HL-60/S4 (cell line): ENCODE measurements around the gene TRIM24.
"Not testable (repeated sequence)": the region's sequence is repeated elsewhere in the genome, so short reads cannot be mapped to it uniquely, and the experiment has no call there.

Source experiments
- in situ Hi-C: fragments of 300-500 bp; cut with MboI; formaldehyde crosslinking; loops from 2 replicates; pipeline ENCODE4 v1.14.3; 2022; ENCODE audit warnings: low sequenced_read_pairs

Gene TRIM24

DNA sequence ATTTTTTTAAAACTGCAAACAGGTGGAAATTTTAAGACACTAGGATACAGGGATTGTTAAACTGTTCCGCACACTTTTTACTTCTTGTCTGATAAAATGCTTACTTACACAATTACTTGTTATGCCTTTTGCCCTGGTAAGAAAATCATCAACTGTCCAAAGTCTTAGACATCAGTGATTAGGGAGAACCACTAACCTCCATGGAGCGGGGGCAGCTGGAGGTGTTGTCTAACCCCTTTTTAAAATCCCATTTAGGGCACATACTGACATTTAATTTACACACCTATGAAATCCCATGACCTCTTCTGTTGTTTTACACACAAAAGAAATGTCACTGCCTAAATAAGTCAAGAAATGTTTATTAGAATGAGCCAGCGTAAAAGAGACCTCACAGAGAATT is 65.7 kb downstream of the TRIM24 start:
- in situ Hi-C loops: no loop called here

DNA sequence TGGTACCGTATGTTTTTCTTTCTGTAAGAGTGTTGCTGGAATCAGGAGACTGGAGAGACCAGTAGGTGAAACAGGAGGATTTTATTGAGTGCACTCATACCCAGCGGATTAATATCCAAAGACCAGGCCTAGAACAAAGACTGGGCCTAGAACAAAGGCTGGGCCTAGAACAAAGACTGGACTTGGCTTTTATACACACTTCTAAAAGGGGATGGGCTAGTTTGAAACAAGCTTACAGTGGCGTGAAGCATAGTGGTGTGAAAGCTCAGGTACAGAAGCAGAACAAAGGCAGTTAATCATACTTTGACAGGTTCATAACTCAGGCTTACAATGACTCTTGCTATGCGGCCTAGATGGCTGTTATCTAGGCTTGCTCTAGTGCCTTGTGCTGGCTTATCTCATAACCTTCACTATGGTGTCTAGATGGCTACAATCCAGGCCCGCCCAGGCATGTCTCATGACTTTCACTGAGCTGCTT is 67.7 kb downstream of the TRIM24 start:
- in situ Hi-C loops: no loop called here

DNA sequence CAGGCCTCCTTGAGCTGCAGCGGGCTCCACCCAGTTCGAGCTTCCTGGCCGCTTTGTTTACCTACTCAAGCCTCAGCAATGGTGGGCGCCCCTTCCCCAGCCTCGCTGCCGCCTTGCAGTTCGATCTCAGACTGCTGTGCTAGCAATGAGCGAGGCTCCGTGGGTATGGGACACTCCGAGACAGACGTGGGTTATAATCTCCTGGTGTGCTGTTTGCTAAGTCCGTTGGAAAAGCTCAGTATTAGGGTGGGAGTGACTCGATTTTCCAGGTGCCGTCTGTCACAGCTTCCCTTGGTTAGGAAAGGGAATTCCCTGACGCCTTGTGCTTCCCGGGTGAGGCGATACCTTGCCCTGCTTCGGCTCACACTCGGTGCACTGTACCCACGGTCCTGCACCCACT is 76.8 kb downstream of the TRIM24 start:
- in situ Hi-C loops: not testable (repeated sequence)

DNA sequence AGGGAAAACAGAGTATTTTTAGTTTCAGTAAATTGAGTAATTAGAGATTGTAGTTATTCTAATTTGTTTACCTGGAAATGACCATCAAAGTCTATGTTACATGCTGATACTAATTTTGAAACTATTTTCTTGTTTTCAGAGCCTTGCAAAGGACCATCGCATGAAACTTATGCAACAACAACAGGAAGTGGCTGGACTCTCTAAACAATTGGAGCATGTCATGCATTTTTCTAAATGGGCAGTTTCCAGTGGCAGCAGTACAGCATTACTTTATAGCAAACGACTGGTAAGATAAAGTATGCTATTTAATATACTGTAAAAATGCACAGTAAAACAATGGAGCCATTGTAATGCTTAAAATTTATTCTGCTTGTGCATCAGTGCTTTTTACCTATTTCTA is 78.5 kb downstream of the TRIM24 start:
- in situ Hi-C loops: no loop called here

DNA sequence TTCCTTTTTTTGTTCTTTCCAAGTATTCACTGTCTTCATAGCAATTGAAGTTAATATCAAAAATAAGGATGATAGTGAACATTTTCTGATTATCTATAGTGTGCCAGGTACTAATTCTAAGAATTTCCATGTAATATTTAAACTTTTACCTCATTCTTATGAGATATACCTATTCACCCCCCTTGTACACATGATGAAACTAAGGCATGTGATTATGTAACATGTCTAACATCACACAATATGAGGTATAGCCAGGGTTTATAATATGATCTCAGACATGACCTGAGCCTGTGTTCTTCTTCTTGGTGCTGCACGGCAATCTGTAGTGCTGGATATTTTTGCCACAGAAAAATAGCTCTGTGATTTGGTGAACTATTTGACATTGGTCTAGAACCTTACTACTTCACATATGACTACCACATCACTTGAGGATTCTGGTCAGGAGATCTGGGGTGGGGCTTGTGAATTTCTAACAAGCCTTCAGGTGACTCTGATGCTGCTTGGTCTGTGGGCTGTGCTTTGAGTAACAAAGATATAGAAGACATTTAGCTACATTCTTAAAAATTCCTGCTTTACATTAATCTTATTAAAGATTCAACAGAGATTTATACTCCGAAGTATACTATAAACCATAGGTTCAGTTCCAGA is 79.1 kb downstream of the TRIM24 start:
- in situ Hi-C loops: no loop called here

DNA sequence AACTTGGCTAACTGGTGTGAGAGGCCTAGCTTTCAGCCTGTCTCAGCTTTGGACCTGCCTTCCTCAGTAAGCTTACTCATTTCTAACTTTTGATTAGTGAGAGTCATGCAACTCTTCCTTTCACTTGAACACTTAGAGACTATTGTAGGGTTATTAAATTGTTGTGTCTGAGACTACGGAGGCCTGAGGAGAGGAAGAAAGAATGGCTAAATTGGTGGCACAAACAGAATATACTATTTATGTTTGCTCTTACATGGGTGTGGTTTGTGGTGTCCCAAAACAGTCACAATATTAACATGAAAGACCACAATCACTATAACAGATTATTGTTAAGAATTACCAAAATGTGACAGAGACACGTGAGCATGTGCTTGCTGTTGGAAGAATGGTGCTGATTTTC is 82.1 kb downstream of the TRIM24 start:
- in situ Hi-C loops: no loop called here

DNA sequence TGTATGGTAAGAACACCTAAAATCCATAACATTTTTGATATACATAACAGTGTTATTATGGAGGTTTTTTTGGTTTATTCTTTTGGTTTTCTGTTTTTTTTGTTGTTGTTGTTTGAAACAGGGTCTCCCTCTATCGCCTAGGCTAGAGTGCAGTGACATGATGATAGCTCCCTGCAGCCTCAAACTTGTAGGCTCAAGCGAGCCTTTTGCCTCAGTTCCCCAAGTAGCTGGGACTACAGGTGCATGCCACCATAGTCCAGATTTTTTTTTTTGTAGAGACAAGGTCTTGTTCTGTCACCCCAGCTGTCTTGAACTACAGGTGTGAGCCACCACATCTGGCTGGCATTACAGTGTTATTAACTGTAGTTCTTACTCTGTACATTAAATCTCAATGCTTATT is 83.7 kb downstream of the TRIM24 start:
- in situ Hi-C loops: no loop called here

DNA sequence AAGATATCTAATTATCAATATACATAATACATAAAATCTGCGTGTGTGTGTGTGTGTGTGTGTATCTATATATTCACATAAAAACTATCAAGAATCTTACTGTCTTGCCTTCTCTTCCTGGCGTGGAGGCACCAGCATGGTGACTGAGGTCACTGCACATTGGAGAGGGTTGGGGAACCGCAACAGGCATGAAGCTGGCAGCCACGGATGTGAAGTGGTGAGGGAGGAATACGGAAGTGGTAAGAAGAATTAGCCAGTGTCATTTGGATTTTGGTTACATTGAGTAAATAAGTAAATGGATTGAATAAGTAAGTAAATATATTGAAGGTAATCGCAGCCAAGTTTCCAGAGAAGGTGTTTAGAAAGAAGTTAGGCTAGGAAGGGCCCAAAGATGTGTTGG is 85.1 kb downstream of the TRIM24 start:
- in situ Hi-C loops: no loop called here

DNA sequence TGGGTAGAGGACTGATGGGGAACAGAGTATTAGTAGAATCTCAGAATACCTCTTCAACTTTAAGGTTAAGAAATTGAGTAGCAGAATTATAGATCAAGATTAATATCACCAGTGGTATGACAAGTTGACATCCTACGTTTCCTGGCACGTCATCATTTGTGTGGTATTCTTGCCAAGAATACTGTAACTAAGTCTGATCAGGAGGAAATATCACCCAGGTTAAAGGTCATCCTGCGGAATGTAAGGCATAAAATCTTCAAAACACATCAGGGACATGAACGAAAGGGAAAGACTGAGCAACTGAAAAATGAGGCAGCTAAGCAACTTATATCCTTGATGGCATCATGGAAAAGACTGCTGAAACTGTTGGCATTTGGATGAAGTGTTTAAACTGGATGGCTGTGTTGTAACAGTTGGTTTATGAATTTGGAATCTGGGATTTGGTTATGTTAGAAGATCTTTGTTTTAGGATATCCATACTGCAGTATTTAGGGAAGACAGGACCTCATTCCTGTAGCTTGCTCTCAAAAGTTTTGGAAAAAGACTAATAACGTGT is 86.1 kb downstream of the TRIM24 start:
- in situ Hi-C loops: no loop called here

DNA sequence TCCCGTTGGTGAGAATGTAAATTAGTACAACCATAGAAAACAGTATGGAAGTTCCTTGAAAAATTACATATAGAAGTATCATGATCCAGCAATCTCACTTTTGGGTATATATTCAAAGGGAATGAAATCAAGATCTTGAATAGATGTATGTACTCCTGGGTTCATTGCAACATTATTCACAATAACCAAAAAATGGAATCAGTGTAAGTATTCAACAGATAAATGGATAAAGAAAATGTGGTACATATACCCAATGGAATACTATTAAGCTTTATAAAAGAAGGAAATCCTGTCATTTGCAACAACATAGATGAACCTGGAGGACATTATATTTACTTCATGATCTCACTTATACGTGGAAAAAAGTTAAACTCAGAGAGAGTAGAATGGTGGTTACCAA is 86.8 kb downstream of the TRIM24 start:
- in situ Hi-C loops: no loop called here

DNA sequence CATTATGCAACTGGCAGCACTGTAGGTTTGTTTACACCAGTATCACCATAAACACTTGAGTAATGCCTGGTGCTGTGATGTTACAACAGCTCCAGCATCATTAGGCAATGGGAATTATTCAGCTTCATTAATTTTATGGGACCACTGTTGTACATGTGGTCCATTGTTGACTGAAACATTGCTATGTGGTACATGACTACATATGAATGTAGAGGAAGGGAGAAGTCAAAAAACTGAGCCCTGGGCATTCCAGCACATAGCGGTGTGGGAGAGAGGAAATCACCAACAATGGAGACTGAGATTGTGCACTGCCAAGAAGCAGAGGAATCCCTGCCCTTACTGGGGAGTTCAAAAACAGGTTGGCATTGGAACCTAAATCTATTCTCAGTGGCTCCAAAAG is 89.0 kb downstream of the TRIM24 start:
- in situ Hi-C loops: no loop called here

DNA sequence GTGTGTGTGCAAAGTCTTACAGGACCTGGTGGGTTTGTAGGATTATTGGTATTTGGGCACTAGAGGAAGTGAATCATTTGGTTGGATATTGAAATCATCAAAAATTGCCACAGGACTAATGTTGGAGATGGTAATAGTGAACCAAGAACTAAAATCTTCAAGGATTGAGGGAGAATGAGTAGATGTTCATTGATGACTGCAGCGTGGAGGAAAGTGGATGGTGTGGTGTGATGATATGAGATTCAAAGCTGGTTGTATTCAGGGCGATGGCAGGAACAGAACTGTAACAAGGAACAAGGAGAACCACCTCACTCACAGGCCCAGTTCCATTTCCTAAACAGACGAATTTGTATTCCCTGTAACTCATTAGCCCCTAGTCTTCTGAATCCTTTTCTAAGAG is 90.3 kb downstream of the TRIM24 start:
- in situ Hi-C loops: no loop called here

DNA sequence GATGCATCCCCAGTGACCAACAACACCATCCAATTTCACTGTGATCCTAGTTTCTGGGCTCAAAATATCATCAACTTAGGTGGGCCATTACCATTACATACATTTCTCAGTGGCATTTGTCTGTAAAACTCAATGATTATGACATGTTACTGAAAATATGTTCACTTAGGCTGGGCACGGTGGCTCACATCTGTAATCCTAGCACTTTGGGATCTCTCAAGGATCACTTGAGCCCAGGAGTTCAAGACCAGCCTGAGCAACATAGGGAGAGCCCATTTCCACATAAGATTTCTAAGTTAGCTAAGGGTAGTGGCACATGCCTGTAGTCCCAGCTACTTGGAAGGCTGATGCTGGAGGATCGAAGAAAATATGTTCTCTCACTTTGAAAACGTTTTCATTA is 91.0 kb downstream of the TRIM24 start:
- in situ Hi-C loops: no loop called here

DNA sequence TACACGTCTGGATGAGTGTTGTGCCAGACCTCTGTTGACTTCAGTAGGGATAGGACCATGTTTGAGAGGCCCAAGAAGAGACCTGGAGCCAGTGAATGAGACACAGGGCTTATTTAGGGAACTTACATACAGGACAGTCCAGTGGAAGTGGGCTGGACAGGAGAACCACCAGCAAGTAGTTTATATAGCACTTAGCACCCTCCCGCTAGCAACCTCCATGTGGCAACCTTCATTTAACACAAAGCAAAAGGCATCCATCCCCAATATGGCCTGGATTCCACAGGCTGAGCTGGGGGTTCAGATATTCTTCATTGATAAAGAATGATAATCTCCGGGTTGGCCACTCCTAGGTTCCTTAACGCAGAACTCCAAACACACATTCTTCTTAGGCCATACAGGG is 93.7 kb downstream of the TRIM24 start:
- in situ Hi-C loops: no loop called here

DNA sequence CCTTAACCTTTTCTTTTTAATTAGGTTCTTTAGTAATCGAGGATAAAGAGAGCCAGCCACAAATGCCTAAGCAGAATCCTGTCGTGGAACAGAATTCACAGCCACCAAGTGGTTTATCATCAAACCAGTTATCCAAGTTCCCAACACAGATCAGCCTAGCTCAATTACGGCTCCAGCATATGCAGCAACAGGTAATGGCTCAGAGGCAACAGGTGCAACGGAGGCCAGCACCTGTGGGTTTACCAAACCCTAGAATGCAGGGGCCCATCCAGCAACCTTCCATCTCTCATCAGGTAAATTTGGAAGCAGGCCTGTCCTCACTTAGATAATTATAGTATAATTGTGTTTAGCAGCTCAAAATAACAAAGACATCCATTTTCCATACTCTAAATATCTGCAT is 94.6 kb downstream of the TRIM24 start:
- in situ Hi-C loops: no loop called here

DNA sequence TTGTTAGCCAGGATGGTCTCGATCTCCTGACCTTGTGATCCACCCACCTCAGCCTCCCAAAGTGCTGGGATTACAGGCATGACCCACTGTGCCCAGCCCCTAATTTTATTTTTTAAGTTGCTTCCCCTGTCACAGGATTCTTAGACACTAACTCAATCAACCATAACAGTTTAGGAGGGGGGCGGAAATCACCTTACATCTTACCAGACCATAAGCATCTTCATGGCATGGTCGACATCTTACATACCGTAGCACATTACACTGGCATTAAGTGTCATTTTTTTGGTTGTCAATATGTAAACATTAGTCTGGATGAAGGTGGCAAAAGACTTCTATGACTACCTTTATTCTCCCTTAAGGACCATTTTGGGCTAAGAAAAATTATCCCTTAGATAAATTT is 95.6 kb downstream of the TRIM24 start:
- in situ Hi-C loops: no loop called here

DNA sequence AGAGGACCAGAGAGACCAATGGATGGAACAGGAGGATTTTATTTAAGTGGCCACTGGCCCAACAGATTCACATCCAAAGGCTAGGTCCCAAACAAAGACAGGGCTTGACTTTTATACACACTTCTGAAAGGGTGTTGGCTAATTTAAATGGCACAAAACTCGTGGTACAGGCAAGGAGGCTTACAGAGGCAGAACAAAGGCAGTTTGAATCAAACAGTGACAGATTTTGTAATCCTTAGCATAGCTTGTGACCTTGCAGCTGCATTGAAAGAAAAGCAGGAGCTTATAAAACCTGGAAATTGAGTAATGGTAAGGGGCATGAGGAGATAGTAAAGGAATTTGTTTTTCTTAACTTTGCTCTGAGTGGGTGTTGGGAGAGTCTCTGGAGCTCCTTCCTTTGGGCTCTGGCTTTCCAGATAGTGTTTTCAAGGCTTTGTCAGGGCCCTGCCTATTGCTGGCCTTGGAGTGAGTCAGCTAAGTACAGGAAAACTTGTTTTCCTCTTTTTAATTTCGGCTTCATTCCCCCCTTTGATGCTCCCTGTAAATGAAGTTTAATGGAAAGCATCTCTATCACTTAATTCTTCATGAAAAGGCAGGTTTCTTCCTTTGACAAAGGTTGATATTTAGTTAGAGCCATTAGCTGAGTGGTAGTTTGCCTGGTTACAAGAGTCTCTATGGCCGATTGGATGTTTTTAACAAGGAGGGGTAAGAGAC is 96.9 kb downstream of the TRIM24 start:
- in situ Hi-C loops: no loop called here

DNA sequence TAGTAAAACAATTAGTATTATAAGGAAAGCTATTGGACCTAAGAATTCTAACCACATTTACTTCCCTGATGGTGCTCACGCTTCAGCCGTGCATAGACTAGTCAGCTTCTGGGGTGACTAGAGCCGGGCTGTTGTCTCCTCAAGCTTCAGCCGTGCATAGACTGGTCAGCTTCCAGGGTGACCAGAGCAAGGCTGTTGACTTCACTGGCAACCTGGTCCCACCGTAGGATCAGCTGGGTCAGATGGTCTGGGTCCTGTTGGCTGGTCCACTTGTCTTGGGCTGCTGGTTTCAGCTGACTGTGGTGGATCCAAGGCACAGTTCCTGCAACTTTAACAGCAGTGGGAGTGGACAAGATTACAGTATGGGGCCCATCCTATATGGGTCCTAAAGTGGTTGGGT is 99.4 kb downstream of the TRIM24 start:
- in situ Hi-C loops: no loop called here

DNA sequence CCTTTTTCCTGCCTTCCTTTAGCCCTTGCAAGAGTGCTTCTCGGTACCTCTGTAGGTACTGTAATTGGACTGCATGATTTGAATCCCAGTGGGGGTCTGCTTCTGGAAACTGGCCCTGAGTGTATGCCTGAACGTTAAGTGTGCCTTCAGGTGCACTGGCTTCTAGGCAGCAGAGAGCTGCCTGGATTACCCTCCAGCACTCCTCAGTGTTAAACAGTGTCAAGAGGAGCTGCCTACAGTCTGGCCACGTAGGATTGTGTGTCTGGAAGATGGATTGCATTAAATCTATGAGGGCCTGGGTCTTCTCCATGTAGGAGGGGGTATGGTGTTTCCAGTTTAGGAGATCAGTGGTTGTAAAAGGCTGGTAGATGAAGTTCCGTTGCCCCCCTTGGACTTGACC is 103.7 kb downstream of the TRIM24 start:
- in situ Hi-C loops: no loop called here

DNA sequence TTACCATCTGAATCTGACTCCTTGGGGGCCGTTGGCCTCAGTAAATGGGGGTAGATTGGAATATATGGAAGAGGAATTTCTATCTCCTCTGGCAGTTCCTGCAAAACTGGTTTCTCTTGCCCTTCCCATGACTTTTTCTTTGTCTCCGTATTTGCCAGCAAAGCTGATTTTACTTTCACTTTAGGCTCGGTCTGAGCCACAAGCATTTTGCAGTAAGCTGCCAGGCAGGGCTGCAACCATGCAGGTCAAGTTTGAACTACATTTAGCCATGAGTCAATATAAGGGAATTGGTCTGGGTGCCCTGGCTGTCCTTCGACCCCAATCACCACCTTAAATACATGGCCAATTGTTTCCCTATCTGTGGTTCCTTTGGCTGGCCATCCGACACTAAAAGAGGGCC is 104.3 kb downstream of the TRIM24 start:
- in situ Hi-C loops: no loop called here

DNA sequence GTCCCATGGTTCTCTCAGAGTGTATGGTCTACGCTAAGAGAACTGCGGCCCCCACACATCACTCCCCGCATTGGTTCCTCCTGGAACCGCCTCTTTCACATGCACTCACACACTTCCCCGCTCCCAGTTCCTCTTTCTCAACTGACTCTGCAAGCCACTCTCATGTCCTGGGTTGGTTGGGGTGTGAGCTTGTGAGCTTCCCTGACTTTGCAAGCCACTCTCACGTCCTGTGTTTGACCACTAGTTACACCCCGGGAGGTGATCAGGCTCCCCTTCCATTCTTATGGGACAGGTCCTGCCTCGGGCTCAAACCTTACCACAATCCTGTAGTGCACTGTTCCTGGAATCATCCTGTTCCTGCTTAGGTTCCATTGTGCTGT is 105.0 kb downstream of the TRIM24 start:
- in situ Hi-C loops: no loop called here

DNA sequence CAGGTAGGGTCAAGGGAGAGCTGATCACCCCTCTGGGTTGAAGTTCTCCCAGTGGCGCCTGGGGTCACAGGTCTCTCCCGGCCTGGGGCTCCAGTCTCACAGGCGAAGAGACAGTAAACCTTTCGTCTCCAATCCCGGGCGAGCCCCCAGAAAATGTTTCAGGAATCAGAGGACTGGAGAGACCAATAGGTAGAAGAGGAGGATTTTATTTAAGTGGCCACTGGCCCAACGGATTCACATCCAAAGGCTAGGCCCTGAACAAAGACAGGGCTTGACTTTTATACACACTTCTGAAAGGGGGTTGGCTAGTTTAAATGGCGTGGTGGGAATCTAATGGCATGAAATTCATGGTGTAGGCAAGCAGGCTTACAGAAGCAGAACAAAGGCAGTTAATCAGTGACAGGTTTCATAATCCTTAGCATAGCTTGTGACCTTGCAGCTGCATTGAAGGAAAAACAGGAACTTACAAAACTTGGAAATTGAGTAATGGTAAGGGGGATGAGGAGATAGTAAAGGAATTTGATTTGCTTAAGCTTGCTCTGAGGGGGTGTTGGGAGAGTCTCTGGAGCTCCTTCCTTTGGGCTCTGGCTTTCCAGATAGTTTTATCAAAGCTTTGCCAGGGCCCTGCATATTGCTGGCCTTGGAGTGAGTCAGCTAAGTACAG is 105.5 kb downstream of the TRIM24 start:
- in situ Hi-C loops: no loop called here
